ENCODE data around the gene RBM42.

GRCh38 chr19:35613574-35613973, 15.3 kb upstream of the RBM42 start:
- no peak for TF ChIP-seq CTCF (IDR thresholded peaks at IDR 0.05)
- TF ChIP-seq REST (IDR thresholded peaks at IDR 0.05; ENCODE audit: insufficient read depth in 1 of 2, low read depth in 2 of 2, low read length in 1 of 2): no peak
